UCSD-AML1 (cell line): Measurements from ENCODE around the gene C3orf49.

Source experiments
- DNase-seq: peaks from one replicate; lab custom pipeline; 2025; ENCODE audit not compliant: unreplicated experiment; lab: John Stamatoyannopoulos, UW

C3orf49 gene

DNA sequence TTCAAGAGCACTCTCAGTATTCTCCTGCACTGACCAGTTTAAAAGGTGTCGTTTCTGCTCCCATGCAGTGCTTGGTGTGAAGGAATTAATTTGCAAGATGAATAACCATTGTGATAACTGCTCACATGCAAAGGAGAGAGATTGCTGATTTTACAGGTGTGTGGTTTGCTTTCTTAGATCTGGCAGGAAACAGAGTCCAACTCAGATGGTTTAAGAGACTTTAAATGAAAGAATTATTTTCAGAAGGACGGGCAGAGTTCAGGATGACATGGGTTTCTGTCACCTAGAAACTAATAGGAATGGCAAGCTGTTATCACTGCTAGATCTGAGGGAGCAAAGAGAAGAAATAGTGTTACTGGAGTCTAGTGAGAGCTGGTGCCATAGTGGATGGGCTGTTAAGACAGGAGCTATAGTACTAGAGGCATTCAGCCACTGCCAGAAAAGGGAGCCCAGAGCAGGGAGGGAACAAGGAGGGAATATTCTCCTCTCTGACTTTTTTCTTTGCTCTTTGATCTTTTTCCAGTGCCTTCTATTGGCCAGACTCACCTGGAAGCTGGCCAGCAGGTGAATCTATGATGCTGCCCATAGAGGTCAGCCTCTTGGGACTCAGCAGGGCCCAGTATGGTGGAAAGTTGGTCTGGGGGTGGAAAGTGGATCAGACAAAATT lies 59.4 kb downstream of the C3orf49 start:
- DNase-seq, result no peak

DNA sequence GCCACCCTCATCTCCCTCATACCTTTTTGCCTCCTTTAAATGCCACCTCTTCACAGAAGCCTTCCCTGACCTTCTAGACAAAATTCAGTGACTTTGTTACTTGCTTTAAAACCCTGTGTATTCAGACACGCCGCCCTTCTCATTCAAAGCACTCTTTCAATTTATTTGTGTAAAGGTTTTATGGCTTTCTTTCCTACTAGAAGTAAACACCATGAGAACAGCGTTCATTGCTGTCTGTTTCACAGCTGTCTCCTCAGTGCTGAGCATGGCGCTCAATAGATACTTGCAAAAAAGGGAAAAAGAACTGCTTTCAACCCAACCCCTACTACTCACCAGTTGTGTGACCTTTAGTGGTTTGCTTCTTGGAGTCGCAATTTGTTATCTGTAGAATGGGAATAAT lies 61.6 kb downstream of the C3orf49 start:
- DNase-seq, result no peak

DNA sequence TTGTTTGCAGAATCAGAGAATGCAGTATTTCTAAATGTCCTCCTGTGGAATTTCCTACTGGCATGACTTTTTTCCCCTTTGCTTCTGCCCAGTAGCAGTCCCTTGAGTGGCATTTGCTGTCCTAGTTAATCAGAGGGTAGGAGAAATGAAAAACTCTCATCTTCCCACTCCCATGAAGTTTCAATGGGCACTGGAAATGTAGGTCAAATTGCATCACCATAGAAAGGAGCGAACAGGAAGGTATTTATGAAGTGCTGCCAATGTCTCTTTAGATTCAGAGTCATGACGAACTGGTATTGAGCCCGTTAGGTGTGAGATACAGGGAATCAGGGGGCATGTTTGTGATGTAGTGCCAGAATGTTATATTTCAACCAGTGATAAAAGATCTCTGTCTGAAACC lies 67.8 kb downstream of the C3orf49 start:
- DNase-seq, result no peak

DNA sequence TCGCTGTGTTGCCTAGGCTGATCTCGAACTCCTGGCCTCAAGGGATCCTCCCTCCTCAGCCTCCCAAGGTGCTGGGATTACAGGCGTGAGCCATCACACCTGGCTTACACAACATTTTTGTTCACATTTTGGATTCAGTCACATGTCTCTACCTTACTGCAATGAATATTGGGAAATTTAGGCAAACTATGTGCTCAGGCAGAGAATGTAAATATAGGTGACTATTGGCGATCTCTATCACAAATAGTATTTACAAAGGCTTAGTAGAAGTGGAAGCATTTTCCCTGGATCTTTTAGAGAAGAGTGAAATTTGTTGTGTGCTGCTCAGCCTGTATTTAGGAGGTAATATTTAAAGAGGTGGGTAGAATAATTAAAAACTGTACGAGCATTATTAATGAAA lies 72.4 kb downstream of the C3orf49 start:
- no peak for DNase-seq

DNA sequence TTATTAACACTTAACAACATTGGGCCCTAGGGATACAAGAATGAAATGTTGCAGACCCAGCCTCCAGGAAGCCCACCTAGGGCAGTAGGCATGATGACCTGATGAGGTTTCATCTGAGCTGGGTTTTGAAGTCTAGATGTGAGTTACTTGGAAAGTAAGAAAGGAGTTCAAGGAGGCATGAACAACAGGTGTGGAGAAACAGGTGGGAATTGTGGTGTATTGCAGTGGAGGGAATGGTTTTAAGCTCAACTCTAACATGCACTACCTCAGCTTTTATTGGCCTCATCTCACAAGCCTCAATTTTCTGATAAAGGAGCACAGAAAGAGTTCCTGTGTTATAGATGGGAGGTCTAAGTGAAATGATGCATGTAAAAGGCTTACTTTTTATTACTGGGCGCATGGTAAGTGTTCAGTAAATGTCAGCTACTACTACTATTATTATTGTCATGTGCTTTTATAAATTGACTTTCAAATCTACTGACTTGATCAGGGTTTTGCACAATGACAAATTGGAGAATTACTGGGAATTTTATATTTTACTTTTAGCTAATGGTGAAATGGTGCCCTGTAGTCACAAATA lies 73.8 kb downstream of the C3orf49 start:
- no peak for DNase-seq

DNA sequence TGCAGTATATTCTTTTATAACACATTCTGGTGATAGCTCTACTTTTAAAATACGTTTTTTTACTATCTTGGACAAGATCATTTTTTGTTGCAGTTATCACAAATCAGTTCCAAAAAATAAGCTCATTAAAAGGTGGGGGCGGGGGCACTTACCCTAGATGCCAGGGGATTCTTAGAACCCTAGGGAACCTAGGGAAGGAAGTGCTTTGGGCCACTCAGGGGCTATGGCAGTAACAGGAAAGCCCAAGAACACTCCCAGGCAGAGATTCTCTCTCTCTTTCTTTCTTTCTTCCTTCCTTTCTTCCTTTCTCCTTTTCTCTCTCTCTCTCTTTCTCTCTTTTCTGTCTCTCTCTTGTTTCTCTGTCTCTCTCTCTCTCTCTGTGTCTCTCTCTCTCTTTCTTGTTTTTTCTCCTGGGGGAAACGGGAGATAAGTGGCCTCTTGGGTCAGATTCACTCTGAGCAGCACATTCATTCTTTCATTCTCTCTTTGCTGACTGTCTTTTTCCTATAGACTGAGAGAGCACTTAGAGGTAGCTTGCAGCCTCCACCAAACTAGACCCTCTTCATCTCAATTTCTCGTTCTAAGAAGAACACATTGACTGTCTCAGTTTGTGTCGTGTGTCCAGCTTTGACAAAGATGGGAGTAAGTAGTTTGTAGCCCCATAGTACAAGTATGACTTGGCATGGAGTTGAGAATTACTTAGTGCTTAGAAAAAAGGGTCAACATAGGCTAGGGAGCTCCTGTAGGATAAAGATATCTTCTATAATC lies 76.5 kb downstream of the C3orf49 start:
- no peak for DNase-seq

DNA sequence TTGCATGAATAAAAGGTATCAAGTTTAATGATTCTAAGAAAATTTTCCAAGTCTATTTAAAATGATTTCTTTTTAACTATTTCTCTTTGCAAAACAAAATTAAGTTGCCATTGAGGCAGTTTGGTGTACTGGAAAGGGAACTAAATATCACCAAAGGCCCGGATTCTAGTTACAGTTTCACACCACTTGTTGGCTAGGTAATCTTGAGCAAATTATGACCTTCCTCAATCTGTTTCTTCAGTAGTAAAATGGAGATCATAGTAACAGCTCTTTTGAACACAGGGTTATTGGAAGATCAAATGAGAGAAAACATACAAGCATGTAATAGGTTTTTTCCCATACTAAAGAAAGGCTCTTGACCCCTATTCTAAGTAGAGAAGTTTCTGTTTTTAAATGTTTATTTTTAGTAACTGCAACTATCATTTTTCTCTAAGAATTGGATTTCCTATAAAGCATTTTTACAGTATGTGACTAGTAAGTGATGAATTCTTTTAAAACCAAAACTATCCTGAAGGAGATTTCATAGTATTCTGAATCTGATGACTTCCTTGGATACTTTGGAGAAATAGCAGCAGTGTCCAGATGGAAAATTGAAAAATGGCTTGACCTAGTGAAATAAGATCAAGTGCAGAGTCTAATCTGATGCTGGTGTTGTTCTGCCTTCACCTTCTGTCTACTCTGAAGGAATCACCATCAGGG lies 77.4 kb downstream of the C3orf49 start:
- no peak for DNase-seq
